ENCODE data around the gene PGLYRP3. TPM values are rescaled to one million over a fixed set of nuclear protein-coding genes. Genes with fewer than 3 reads are reported as not detected.

Gene PGLYRP3
- total RNA-seq, 4 donors from 2014 or later = not detected

DNA sequence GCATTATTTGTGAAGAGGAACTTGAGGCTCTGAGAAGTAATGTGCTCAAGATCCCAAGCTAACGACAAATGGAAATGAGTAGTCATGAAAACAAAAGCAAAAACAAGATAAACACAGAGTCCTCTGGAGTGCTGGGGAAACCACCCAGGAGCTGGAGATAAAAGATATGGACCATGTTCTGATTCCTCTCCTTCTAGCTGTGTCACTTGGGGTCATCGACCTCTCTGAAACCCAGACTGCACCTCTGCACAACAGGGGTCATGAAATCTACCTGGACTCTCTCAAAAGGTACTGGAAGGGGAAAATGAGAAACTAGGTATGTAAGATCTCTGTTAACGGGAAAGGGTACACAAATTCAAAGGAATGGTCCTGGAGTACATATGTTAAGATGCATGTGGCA, 29.4 kb upstream of the PGLYRP3 start:
- Histone ChIP-seq H3K27me3 (peaks cover 0 to 37% of the 10 kb centered on the region in 2 donors), H3K4me3 (no peak overlapping the region), H3K36me3 (no peaks in the 10 kb centered on the region), H3K4me1 (no peaks in the 10 kb centered on the region), H3K9me3 (no peaks in the 10 kb centered on the region), H3K27ac (no peak overlapping the region)
- DNase-seq (ENCODE audit: low spot score in 2 of 2) = no peak
- TF ChIP-seq EP300 (IDR thresholded peaks at IDR 0.05) (no peak), POLR2A (IDR thresholded peaks at IDR 0.05) (no peak)
- TF ChIP-seq, protein P1, sequence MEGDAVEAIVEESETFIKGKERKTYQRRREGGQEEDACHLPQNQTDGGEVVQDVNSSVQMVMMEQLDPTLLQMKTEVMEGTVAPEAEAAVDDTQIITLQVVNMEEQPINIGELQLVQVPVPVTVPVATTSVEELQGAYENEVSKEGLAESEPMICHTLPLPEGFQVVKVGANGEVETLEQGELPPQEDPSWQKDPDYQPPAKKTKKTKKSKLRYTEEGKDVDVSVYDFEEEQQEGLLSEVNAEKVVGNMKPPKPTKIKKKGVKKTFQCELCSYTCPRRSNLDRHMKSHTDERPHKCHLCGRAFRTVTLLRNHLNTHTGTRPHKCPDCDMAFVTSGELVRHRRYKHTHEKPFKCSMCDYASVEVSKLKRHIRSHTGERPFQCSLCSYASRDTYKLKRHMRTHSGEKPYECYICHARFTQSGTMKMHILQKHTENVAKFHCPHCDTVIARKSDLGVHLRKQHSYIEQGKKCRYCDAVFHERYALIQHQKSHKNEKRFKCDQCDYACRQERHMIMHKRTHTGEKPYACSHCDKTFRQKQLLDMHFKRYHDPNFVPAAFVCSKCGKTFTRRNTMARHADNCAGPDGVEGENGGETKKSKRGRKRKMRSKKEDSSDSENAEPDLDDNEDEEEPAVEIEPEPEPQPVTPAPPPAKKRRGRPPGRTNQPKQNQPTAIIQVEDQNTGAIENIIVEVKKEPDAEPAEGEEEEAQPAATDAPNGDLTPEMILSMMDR (IDR thresholded peaks at IDR 0.05) = no peak
- WGBS, 2 donors = 65% methylated on average over 3 of the region's 3 CpGs

DNA sequence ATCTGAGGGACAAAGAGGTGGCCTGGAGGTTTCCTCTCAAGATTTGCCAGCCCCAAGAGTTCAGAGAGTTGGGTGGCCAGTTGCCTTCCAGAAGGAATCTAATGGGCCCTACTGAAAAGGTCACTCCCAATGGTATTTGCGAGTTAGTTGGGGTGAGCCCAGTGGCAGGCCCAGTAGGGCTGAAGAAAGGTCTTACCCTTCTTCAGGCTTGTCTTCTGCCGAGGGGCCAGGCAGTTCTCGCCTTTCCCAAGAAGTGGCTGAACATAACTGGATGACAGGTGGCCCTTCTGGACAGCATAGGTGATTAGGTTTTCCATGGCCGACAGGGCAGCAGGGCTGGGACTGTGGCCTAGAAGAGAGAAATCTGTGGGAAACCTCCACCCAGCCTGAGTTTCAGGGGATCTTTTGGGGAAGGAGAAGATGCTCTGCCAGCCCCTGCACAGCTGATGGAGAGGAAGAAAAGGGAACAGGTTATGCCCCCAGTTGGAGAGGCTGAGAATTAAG, 28.7 kb upstream of the PGLYRP3 start:
- WGBS, 2 donors = 84 to 88% methylated on average over 4 of the region's 4 CpGs
- no peak overlapping the region for H3K4me3 ChIP-seq
- H3K27ac ChIP-seq = no peak overlapping the region
- DNase-seq (ENCODE audit: low spot score in 2 of 2) = no peak
- TF ChIP-seq EP300 (IDR thresholded peaks at IDR 0.05) = no peak
- no peak for TF ChIP-seq POLR2A (IDR thresholded peaks at IDR 0.05)
- TF ChIP-seq, protein P1 (IDR thresholded peaks at IDR 0.05) = no peak
- H3K4me1 ChIP-seq = no peaks in the 10 kb centered on the region
- no peaks in the 10 kb centered on the region for H3K36me3 ChIP-seq
- H3K27me3 ChIP-seq = peaks cover 0 to 31% of the 10 kb centered on the region in 2 donors
- H3K9me3 ChIP-seq = no peaks in the 10 kb centered on the region

DNA sequence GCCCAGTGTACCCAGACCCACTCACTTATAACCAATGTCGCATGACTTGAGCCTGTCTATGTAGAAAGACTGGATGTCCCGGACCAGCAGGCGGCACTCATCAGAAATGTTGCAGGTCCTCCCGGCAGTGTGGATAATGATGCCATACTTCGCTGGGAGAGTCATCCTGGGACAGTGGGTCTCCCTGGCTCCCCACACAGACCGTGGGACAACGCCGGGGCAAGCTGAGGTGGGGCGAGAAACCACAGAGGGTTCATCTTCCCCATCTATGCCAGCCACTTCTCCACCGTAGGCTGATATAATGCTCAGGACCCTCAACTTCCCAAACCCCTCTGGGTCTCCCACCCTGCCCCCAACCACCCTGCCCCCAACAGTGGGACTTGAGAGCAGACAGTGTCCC, 27.6 kb upstream of the PGLYRP3 start:
- WGBS, 2 donors = 83 to 90% methylated on average over 7 to 10 of the region's 10 CpGs
- no peak for DNase-seq (ENCODE audit: low spot score in 2 of 2)
- no peak overlapping the region for H3K27ac ChIP-seq
- no peaks in the 10 kb centered on the region for H3K36me3 ChIP-seq
- no peak for TF ChIP-seq EP300 (IDR thresholded peaks at IDR 0.05)
- TF ChIP-seq POLR2A (IDR thresholded peaks at IDR 0.05) = no peak
- TF ChIP-seq, protein P1 (IDR thresholded peaks at IDR 0.05) = no peak
- H3K4me1 ChIP-seq = no peaks in the 10 kb centered on the region
- peaks cover 0 to 20% of the 10 kb centered on the region in 2 donors for H3K27me3 ChIP-seq
- no peak overlapping the region for H3K4me3 ChIP-seq
- no peaks in the 10 kb centered on the region for H3K9me3 ChIP-seq

DNA sequence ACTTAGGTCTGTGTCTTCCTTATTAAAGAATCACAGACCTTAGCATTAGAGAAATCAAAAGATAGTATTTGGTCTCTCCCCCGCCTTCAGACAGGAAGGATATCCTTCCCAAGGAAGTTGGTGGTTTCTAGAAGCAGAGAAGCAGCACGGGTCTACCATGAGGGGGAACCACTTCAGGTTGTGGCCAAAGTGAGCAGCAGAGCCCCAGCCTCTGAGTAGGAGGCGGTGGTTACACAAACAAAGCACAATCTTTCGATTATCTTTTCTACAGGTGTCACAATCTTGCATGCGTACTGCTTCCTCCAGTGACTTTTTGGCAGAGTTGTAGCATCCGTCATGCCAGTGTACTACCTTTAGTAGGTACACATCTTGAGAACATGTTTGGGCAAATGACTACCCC, 27.1 kb upstream of the PGLYRP3 start:
- Histone ChIP-seq H3K4me1 (no peaks in the 10 kb centered on the region), H3K27ac (no peak overlapping the region), H3K27me3 (peaks cover 0 to 14% of the 10 kb centered on the region in 2 donors), H3K36me3 (no peaks in the 10 kb centered on the region), H3K4me3 (no peak overlapping the region), H3K9me3 (no peaks in the 10 kb centered on the region)
- no peak for DNase-seq (ENCODE audit: low spot score in 2 of 2)
- TF ChIP-seq EP300 (IDR thresholded peaks at IDR 0.05) = no peak
- TF ChIP-seq, protein P1 (IDR thresholded peaks at IDR 0.05) = no peak
- no peak for TF ChIP-seq POLR2A (IDR thresholded peaks at IDR 0.05)
- 76 to 77% methylated on average over 6 of the region's 6 CpGs for whole genome bisulfite sequencing, 2 donors

DNA sequence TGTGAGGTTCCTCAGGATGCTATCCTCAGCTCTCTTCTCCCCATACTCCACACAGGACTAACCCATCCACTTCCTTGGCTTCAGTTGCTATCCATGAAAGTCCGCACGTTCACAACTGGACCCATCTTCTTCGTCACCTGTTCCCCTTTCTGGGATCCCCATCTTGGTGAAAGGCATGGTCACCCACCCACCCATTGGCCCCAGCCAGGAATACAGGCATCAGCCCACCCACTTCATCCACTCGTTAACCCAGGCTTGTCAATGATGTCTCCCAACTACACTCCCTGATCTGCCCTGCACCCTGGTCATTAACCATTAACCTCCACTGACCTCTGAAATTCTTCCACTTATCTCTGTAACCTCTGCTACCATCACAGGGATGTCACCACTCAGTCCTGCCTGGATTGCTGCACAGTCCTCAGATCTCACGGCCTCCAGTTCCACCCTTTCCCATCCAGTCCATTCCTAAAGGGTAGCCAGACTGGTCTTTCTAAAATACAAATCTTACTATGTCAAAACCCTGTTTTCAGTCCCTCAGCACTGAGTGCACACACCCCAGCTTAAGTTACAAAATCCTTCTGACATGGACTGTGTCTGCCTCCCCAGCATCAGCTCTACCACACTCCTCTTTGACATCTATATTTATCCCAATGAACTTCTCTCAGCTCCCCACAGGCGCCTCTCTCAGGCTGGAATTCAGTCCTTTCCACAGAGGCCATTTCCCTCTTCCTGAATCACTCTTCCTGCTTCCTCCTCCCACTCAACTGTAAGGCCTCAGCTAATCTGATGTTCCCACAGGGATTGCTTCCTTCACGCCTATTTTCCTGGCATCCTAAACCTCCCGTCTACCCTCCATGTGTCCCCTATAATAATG, 25.5 kb upstream of the PGLYRP3 start:
- no peaks in the 10 kb centered on the region for H3K36me3 ChIP-seq
- 63 to 67% methylated on average over 8 of the region's 8 CpGs for WGBS, 2 donors
- no peak overlapping the region for H3K27ac ChIP-seq
- H3K9me3 ChIP-seq = no peaks in the 10 kb centered on the region
- no peaks in the 10 kb centered on the region for H3K4me1 ChIP-seq
- peaks cover 0 to 7% of the 10 kb centered on the region in 2 donors for H3K27me3 ChIP-seq
- no peak overlapping the region for H3K4me3 ChIP-seq
- DNase-seq (ENCODE audit: low spot score in 2 of 2) = no peak
- TF ChIP-seq POLR2A (IDR thresholded peaks at IDR 0.05) (no peak), EP300 (IDR thresholded peaks at IDR 0.05) (no peak)
- TF ChIP-seq, protein P1 (IDR thresholded peaks at IDR 0.05) = no peak

Measured in tibial nerve (tissue), 4 donors.